HG02852 (cell line): ENCODE measurements around the gene HMGN5.

Source experiments
- ATAC-seq: cut with Tn5 transposase; IDR thresholded peaks from one replicate; pipeline ENCODE4 v1.9.1; 2021; ENCODE audit warnings: mild to moderate bottlenecking, moderate library complexity; ENCODE audit not compliant: unreplicated experiment

Gene HMGN5

GRCh38 chrX:81120936-81121371, 80.8 kb downstream of the HMGN5 start:
- ATAC-seq = peak; percentile 63

GRCh38 chrX:81120258-81120935, 81.3 kb downstream of the HMGN5 start:
- peak; percentile 34 for ATAC-seq

GRCh38 chrX:81114757-81115156, 87.0 kb downstream of the HMGN5 start:
- ATAC-seq = no peak

GRCh38 chrX:81110286-81110685, 91.4 kb downstream of the HMGN5 start:
- no peak for ATAC-seq

- no peak for ATAC-seq
Measured at GRCh38 chrX:81082649-81083048, 119.1 kb downstream of the HMGN5 start.
